Measurements from ENCODE around the gene ADCY7.

DNA sequence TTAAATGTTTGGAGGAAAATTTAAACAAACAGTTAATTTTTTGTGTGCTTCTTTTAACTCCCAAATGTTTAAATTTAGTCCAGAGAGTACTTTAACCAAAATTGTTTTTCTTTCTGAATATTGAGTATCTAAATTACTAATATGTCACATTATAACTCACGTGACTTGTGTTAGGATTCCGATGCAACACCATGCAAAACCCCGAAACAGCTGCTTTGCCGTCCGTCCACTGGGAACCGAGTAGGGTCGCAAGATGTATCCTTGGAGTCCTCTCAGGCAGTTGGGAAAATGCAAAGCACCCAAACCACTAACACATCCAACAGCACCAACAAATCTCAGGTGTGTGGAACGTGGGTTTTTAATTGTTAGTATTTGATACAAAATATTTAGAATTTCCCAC is 38.7 kb upstream of the ADCY7 start:
- TF ChIP-seq RCOR1 (IDR thresholded peaks at IDR 0.05; ENCODE audit: borderline replicate concordance in 1 of 2, low read depth in 2 of 2, low read length in 2 of 2) (no peak), TCF7 (IDR thresholded peaks at IDR 0.05; ENCODE audit: borderline replicate concordance) (no peak), ZNF232 (CRISPR knock-in tag; IDR thresholded peaks at IDR 0.05) (no peak), ZNF133 (CRISPR knock-in tag; IDR thresholded peaks at IDR 0.05) (no peak), TEAD2 (tag; IDR thresholded peaks at IDR 0.05) (no peak), NBN (IDR thresholded peaks at IDR 0.05; ENCODE audit: low read depth) (no peak), ETV6 (IDR thresholded peaks at IDR 0.05; ENCODE audit: borderline replicate concordance in 1 of 2, low read depth in 2 of 2, low read length in 1 of 2) (no peak), ETV6 (CRISPR knock-in tag; IDR thresholded peaks at IDR 0.05; ENCODE audit: borderline replicate concordance) (no peak), DPF2 (IDR thresholded peaks at IDR 0.05) (no peak), ZNF23 (CRISPR knock-in tag; IDR thresholded peaks at IDR 0.05) (no peak), HDAC2 (IDR thresholded peaks at IDR 0.05) (no peak)
- TF ChIP-seq, protein P1, sequence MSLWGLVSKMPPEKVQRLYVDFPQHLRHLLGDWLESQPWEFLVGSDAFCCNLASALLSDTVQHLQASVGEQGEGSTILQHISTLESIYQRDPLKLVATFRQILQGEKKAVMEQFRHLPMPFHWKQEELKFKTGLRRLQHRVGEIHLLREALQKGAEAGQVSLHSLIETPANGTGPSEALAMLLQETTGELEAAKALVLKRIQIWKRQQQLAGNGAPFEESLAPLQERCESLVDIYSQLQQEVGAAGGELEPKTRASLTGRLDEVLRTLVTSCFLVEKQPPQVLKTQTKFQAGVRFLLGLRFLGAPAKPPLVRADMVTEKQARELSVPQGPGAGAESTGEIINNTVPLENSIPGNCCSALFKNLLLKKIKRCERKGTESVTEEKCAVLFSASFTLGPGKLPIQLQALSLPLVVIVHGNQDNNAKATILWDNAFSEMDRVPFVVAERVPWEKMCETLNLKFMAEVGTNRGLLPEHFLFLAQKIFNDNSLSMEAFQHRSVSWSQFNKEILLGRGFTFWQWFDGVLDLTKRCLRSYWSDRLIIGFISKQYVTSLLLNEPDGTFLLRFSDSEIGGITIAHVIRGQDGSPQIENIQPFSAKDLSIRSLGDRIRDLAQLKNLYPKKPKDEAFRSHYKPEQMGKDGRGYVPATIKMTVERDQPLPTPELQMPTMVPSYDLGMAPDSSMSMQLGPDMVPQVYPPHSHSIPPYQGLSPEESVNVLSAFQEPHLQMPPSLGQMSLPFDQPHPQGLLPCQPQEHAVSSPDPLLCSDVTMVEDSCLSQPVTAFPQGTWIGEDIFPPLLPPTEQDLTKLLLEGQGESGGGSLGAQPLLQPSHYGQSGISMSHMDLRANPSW (CRISPR knock-in tag; IDR thresholded peaks at IDR 0.05) = no peak
- TF ChIP-seq, protein P2, sequence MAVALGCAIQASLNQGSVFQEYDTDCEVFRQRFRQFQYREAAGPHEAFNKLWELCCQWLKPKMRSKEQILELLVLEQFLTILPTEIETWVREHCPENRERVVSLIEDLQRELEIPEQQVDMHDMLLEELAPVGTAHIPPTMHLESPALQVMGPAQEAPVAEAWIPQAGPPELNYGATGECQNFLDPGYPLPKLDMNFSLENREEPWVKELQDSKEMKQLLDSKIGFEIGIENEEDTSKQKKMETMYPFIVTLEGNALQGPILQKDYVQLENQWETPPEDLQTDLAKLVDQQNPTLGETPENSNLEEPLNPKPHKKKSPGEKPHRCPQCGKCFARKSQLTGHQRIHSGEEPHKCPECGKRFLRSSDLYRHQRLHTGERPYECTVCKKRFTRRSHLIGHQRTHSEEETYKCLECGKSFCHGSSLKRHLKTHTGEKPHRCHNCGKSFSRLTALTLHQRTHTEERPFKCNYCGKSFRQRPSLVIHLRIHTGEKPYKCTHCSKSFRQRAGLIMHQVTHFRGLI (CRISPR knock-in tag; IDR thresholded peaks at IDR 0.05) = no peak
- TF ChIP-seq, protein P3, sequence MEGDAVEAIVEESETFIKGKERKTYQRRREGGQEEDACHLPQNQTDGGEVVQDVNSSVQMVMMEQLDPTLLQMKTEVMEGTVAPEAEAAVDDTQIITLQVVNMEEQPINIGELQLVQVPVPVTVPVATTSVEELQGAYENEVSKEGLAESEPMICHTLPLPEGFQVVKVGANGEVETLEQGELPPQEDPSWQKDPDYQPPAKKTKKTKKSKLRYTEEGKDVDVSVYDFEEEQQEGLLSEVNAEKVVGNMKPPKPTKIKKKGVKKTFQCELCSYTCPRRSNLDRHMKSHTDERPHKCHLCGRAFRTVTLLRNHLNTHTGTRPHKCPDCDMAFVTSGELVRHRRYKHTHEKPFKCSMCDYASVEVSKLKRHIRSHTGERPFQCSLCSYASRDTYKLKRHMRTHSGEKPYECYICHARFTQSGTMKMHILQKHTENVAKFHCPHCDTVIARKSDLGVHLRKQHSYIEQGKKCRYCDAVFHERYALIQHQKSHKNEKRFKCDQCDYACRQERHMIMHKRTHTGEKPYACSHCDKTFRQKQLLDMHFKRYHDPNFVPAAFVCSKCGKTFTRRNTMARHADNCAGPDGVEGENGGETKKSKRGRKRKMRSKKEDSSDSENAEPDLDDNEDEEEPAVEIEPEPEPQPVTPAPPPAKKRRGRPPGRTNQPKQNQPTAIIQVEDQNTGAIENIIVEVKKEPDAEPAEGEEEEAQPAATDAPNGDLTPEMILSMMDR (IDR thresholded peaks at IDR 0.05 in 2 of 3, conservative IDR thresholded peaks at IDR 0.05 in 1 of 3; ENCODE audit: insufficient read depth in 2 of 3, low read depth in 1 of 3, low read length in 3 of 3) = no peak
